SK-N-SH (cell line): ENCODE data around the gene SRD5A2. TPM values are rescaled to one million over a fixed set of nuclear protein-coding genes. Genes with fewer than 3 reads are reported as not detected.

ENCODE experiments used
- CTCF ChIA-PET: fragments of 300-600, 350-600 bp; formaldehyde crosslinking; extraction: SDS; loops from one replicate; lab custom pipeline; 2021; lab: Yijun Ruan, JAX
- POLR2A ChIA-PET: fragments of 350-600 bp; sonication (Branson Sonifier 250); formaldehyde crosslinking; extraction: SDS; loops from one replicate; lab custom pipeline; 2020; ENCODE audit warnings: antibody characterized with exemption, inconsistent platforms; lab: Yijun Ruan, JAX
- DNase-seq: peaks from one replicate; pipeline ENCODE4 v3.0.0; 2012
- H2AFZ ChIP-seq: fragments of 200-600 bp; sonication (generic); 2 replicates; pipeline ENCODE4 v1.8.1; 2016; ENCODE audit warnings: antibody characterized with exemption, mild to moderate bottlenecking, low read depth
- H3F3A ChIP-seq: fragments of 200-600 bp; sonication (generic); replicated peaks from 2 replicates; pipeline ENCODE3; 2016; ENCODE audit warnings: antibody characterized with exemption, mild to moderate bottlenecking; ENCODE audit not compliant: insufficient read depth
- H3K27ac ChIP-seq, 2 experiments: fragments of 200-500 bp in 1 of 2; fragments of 200-600 bp in 1 of 2; sonication (Bioruptor generic) in 1 of 2; sonication (generic), shearing (Covaris generic) in 1 of 2; 2 replicates each; pipeline versions ENCODE4 v1.5.1 to v1.6.1; 2014 to 2016; ENCODE audit warnings: low read depth in 2 of 2, inconsistent platforms in 1 of 2, low read length in 1 of 2, mild to moderate bottlenecking in 1 of 2, mixed read lengths in 1 of 2
- H3K27me3 ChIP-seq: fragments of 200-600 bp; sonication (generic), shearing (Covaris generic); 2 replicates; pipeline ENCODE4 v1.6.1; 2016; ENCODE audit warnings: mixed run types; ENCODE audit not compliant: insufficient read depth
- H3K36me3 ChIP-seq, 2 experiments: fragments of 200-500 bp in 1 of 2; fragments of 200-600 bp in 1 of 2; sonication (Bioruptor generic) in 1 of 2; sonication (generic) in 1 of 2; replicated peaks in 1 of 2; 2 replicates each; pipeline versions ENCODE3 to v1.5.1; 2014 to 2016; ENCODE audit warnings: low read length in 1 of 2, mild to moderate bottlenecking in 1 of 2; ENCODE audit not compliant: insufficient read depth in 2 of 2, control insufficient read depth in 1 of 2
- H3K4me1 ChIP-seq, 2 experiments: fragments of 200-500 bp in 1 of 2; fragments of 200-600 bp in 1 of 2; sonication (Bioruptor generic) in 1 of 2; sonication (generic), shearing (Covaris generic) in 1 of 2; 2 replicates each; pipeline versions ENCODE4 v1.5.1 to v1.6.1; 2014 to 2016; ENCODE audit warnings: low read depth in 1 of 2, low read length in 1 of 2, mixed run types in 1 of 2; ENCODE audit not compliant: insufficient read depth in 2 of 2, control insufficient read depth in 1 of 2
- H3K4me2 ChIP-seq: fragments of 200-600 bp; sonication (generic), shearing (Covaris generic); 2 replicates; pipeline ENCODE4 v1.6.1; 2017; ENCODE audit warnings: mixed run types
- H3K4me3 ChIP-seq, 2 experiments: fragments of 200-500 bp in 1 of 2; fragments of 200-600 bp in 1 of 2; sonication (Bioruptor generic) in 1 of 2; sonication (generic), shearing (Covaris generic) in 1 of 2; 2 replicates each; pipeline versions ENCODE4 v1.5.1 to v1.8.1; 2014 to 2016; ENCODE audit warnings: low read depth in 2 of 2, inconsistent platforms in 1 of 2, low read length in 1 of 2, mild to moderate bottlenecking in 1 of 2, mixed read lengths in 1 of 2, moderate library complexity in 1 of 2
- H3K79me2 ChIP-seq: fragments of 200-600 bp; sonication (generic); 2 replicates; pipeline ENCODE4 v1.8.1; 2017; ENCODE audit warnings: mild to moderate bottlenecking; ENCODE audit not compliant: insufficient read depth
- H3K9ac ChIP-seq: fragments of 200-600 bp; sonication (generic); 2 replicates; pipeline ENCODE4 v1.6.1; 2017; ENCODE audit warnings: mixed run types
- H3K9me2 ChIP-seq: fragments of 200-600 bp; sonication (generic); 2 replicates; pipeline ENCODE4 v1.6.1; 2017; ENCODE audit warnings: mixed run types
- H3K9me3 ChIP-seq: fragments of 200-600 bp; sonication (generic); 2 replicates; pipeline ENCODE4 v1.6.1; 2017; ENCODE audit warnings: mixed run types, mild to moderate bottlenecking, moderate library complexity
- H4K20me1 ChIP-seq: fragments of 200-600 bp; sonication (generic); 2 replicates; pipeline ENCODE4 v1.6.1; 2017; ENCODE audit warnings: mild to moderate bottlenecking, mixed run types; ENCODE audit not compliant: insufficient read depth
- CHD2 ChIP-seq: fragments of 150-350 bp; IDR thresholded peaks from 2 replicates; pipeline ENCODE4 v1.6.1; 2018; ENCODE audit warnings: low read length; ENCODE audit not compliant: partially characterized antibody
- CTCF ChIP-seq: fragments of 200-600 bp; sonication (generic); IDR thresholded peaks from 2 replicates; pipeline ENCODE4 v1.6.1; 2017; ENCODE audit warnings: antibody characterized with exemption, mild to moderate bottlenecking, moderate library complexity
- EZH2phosphoT487 ChIP-seq: fragments of 200-600 bp; sonication (generic); IDR thresholded peaks from 2 replicates; pipeline ENCODE4 v1.6.1; 2017; ENCODE audit warnings: low read depth, mixed run types, mild to moderate bottlenecking, antibody characterized with exemption, moderate library complexity, borderline replicate concordance
- GABPA ChIP-seq: IDR thresholded peaks from 2 replicates; pipeline ENCODE4 v1.4.0; 2012; ENCODE audit warnings: low read depth, mild to moderate bottlenecking
- GATA2 ChIP-seq: sonication (generic); formaldehyde crosslinking; IDR thresholded peaks from 2 replicates; pipeline ENCODE4 v1.5.0; 2020; ENCODE audit warnings: mild to moderate bottlenecking, missing genetic modification reagents
- MAX ChIP-seq: IDR thresholded peaks from 2 replicates; pipeline ENCODE4 v1.4.0; 2012; ENCODE audit warnings: low read depth
- MXI1 ChIP-seq: IDR thresholded peaks from 2 replicates; pipeline ENCODE4 v1.6.1; 2012; ENCODE audit warnings: mild to moderate bottlenecking, low read depth, low read length, improper control_type of control experiment
- NRF1 ChIP-seq: IDR thresholded peaks from 2 replicates; pipeline ENCODE4 v1.6.1; 2012; ENCODE audit warnings: low read depth, mild to moderate bottlenecking, low read length
- REST ChIP-seq: IDR thresholded peaks from 2 replicates; pipeline ENCODE4 v1.6.1; 2012; ENCODE audit warnings: mild to moderate bottlenecking, low read depth, low read length, moderate library complexity
- RXRA ChIP-seq: IDR thresholded peaks from 2 replicates; pipeline ENCODE4 v1.4.0; 2012; ENCODE audit warnings: low read depth, mild to moderate bottlenecking, borderline replicate concordance
- SIN3A ChIP-seq: IDR thresholded peaks from 2 replicates; pipeline ENCODE4 v1.6.1; 2012; ENCODE audit warnings: low read depth, mild to moderate bottlenecking, low read length, moderate library complexity, borderline replicate concordance
- TAF1 ChIP-seq: IDR thresholded peaks from 2 replicates; pipeline ENCODE4 v1.6.1; 2012; ENCODE audit warnings: low read depth, mild to moderate bottlenecking, low read length, moderate library complexity, borderline replicate concordance
- TCF12 ChIP-seq: IDR thresholded peaks from 2 replicates; pipeline ENCODE4 v1.4.0; 2012
- TEAD4 ChIP-seq: IDR thresholded peaks from 2 replicates; pipeline ENCODE4 v1.4.0; 2012; ENCODE audit warnings: mild to moderate bottlenecking, borderline replicate concordance; ENCODE audit not compliant: insufficient read depth
- USF2 ChIP-seq: fragments of 150-350 bp; IDR thresholded peaks from 2 replicates; pipeline ENCODE4 v1.6.1; 2017; ENCODE audit warnings: antibody characterized with exemption, low read length, low read depth, borderline replicate concordance
- YY1 ChIP-seq: IDR thresholded peaks from 2 replicates; pipeline ENCODE4 v1.4.0; 2012; ENCODE audit warnings: low read depth, mild to moderate bottlenecking
- WGBS: methylation state at CpG from one replicate; pipeline ENCODE4 v1.1.6; 2017; ENCODE audit warnings: low lambda C conversion rate; 5-methylcytosine and 5-hydroxymethylcytosine counted together
- polyA plus RNA-seq, 3 experiments: library from polyadenylated mRNA; depleted of rRNA; stranded (reverse); fragments of >200 nt; gene quantifications; 2 replicates each; pipeline ENCODE4 v1.2.3, GENCODE V29; 2012

SRD5A2 gene
- polyA plus RNA-seq, 1 of the 3 experiments (the other 2 are of a cell fraction): not detected

GRCh38 chr2:31515586-31515985, 65.2 kb downstream of the SRD5A2 start:
- 41% methylated on average over 5 of the region's 5 CpGs for WGBS
- Histone ChIP-seq H3K4me3 (no peak overlapping the region), H3K27me3 (no peaks in the 10 kb centered on the region; the same call in 1 of the 2 replicates), H3K9ac (no peak overlapping the region), H3K27ac (no peak overlapping the region), H3K36me3 (no peaks in the 10 kb centered on the region), H3K9me2 (no peaks in the 10 kb centered on the region), H4K20me1 (no peaks in the 10 kb centered on the region), H3F3A (no peaks in the 10 kb centered on the region), H3K9me3 (no peaks in the 10 kb centered on the region), H3K79me2 (no peaks in the 10 kb centered on the region), H2AFZ (no peak overlapping the region), H3K4me1 (no peaks in the 10 kb centered on the region), H3K4me2 (no peak overlapping the region)
- POLR2A ChIA-PET: no interaction called here
- DNase-seq: no peak
- CTCF ChIA-PET: no interaction called here
- TF ChIP-seq TCF12: no peak
- TF ChIP-seq TEAD4: no peak
- no peak for TF ChIP-seq CTCF
- no peak for TF ChIP-seq CHD2
- no peak for TF ChIP-seq RXRA
- TF ChIP-seq NRF1: no peak
- no peak for TF ChIP-seq USF2
- TF ChIP-seq TAF1: no peak
- TF ChIP-seq GATA2 (CRISPR knock-in tag): no peak
- no peak for TF ChIP-seq GABPA
- no peak for TF ChIP-seq MAX
- TF ChIP-seq REST: no peak
- no peak for TF ChIP-seq EZH2phosphoT487
- TF ChIP-seq MXI1: no peak
- no peak for TF ChIP-seq YY1
- no peak for TF ChIP-seq SIN3A
